GM12878 (cell line): ENCODE results near the gene ALDH1A3. TPM values are rescaled to one million over a fixed set of nuclear protein-coding genes. Genes with fewer than 3 reads are reported as not detected.

Experiments used
- ASH2L ChIP-seq: fragments of 300-600, 200-600 bp; sonication (generic); IDR thresholded peaks from 2 replicates; pipeline ENCODE4 v1.6.1; 2017; ENCODE audit warnings: low read depth, mild to moderate bottlenecking, borderline replicate concordance
- BACH1 ChIP-seq: fragments of 450-650 bp; IDR thresholded peaks from 2 replicates; pipeline ENCODE4 v1.6.1; 2017; ENCODE audit warnings: mild to moderate bottlenecking, borderline replicate concordance
- CHD2 ChIP-seq: IDR thresholded peaks from 2 replicates; pipeline ENCODE4 v1.6.1; 2011; ENCODE audit warnings: low read depth, low read length, improper control_type of control experiment, borderline replicate concordance
- EED ChIP-seq: sonication (generic); IDR thresholded peaks from 2 replicates; pipeline ENCODE4 v1.6.1; 2016; ENCODE audit warnings: antibody characterized with exemption, low read depth
- EZH2 ChIP-seq: IDR thresholded peaks from 2 replicates; pipeline ENCODE4 v1.6.1; 2012; ENCODE audit warnings: low read depth, mild to moderate bottlenecking, control low read depth, inconsistent platforms, low read length, borderline replicate concordance; ENCODE audit not compliant: control insufficient read depth
- FOXK2 ChIP-seq: fragments of 450-650 bp; IDR thresholded peaks from 2 replicates; pipeline ENCODE4 v1.6.1; 2017; ENCODE audit warnings: mild to moderate bottlenecking, moderate library complexity
- LARP7 ChIP-seq: fragments of 450-650 bp; IDR thresholded peaks from 2 replicates; pipeline ENCODE4 v1.6.1; 2017; ENCODE audit warnings: mild to moderate bottlenecking
- PML ChIP-seq: IDR thresholded peaks from 2 replicates; pipeline ENCODE4 v1.6.1; 2012; ENCODE audit warnings: low read length, inconsistent platforms
- polyA plus RNA-seq, 11 experiments: library from polyadenylated mRNA; depleted of rRNA in 4 of 11; unstranded in 6 of 11; stranded (reverse) in 5 of 11; fragments of >200 nt; fragmentation: Nextera tagmentation in 4 of 11; fragmentation: Illumina TruSeq in 1 of 11; extraction: Ambion mirVana in 4 of 11; extraction: Trizol in 1 of 11; gene quantifications; 1 replicate in 1 of 11; 2 replicates in 10 of 11; pipeline versions ENCODE4 v1.2.1 to v1.2.3, GENCODE V29; 2011 to 2016; ENCODE audit warnings: inconsistent platforms in 2 of 11, missing spikeins in 2 of 11, low read depth in 1 of 11
- total RNA-seq, 4 experiments: library from RNA; depleted of rRNA in 3 of 4; stranded (reverse); fragments of >200 nt in 3 of 4; fragmentation: Illumina TruSeq in 1 of 4; extraction: Trizol in 1 of 4; gene quantifications; 2 replicates each; pipeline versions ENCODE4 v1.2.1 to v1.2.3, GENCODE V29; 2013 to 2021
- TF ChIP-seq, protein P1 (sequence below): IDR thresholded peaks from 2 replicates; pipeline ENCODE4 v1.6.1; 2011; ENCODE audit warnings: borderline replicate concordance, low read depth, mild to moderate bottlenecking, moderate library complexity, mixed read lengths, low read length; ENCODE audit not compliant: insufficient read depth; ENCODE audit errors: extremely low read length
- TF ChIP-seq, protein P2 (sequence below): fragments of 450-650 bp; IDR thresholded peaks from 2 replicates; pipeline ENCODE4 v1.6.1; 2017; ENCODE audit warnings: mild to moderate bottlenecking, moderate library complexity
- TF ChIP-seq, protein P3 (sequence below): fragments of 450-650 bp; IDR thresholded peaks from 2 replicates; pipeline ENCODE4 v1.6.1; 2016; ENCODE audit warnings: mild to moderate bottlenecking, moderate library complexity, borderline replicate concordance

Gene ALDH1A3
- total and polyA plus RNA-seq, 10 of the 15 experiments (the other 5 are each of a cell fraction or from before 2014, with no cell fraction given), result 0.06 to 0.69 (median 0.18) TPM

DNA sequence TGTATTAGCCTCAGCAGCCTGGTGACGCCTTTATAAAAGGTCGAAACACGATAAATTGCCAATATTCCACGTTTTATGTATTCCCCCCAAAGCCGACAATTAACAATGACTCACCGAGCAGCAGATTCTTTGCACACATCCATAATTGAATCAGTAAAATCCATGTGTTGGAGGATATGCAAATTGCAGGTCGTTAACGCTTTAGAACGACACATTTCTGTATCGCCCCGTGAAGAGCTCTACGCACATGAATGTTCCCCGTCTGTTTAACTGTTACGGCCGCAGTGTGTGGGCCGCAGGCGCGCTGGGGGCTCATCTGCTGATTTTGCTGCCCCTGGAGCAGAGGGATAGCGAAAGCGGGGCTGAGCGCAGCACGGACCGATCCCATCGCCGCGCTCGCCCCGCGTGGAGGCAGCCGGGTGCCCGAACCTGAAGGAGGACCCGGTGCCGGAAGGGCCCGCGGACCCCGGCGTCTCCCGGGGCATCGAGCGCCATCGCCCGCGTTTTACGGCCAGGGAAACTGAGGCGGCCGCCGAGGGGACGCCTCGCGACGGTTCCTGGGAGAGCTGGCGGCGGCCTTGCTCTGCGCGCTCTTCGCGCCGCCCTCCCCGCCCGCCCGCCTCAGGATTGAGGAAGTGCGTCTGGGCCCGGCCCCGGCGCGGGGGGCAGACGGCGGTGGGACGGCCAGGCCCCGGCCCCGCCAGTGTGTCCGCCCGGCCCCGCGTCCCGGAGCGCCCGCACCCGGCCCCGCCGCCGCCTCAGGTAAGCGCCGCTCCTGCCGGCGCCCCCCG lies 39.3 kb downstream of the ALDH1A3 start, which contains the start of gene LRRK1 (continued):
- TF ChIP-seq, protein P1, sequence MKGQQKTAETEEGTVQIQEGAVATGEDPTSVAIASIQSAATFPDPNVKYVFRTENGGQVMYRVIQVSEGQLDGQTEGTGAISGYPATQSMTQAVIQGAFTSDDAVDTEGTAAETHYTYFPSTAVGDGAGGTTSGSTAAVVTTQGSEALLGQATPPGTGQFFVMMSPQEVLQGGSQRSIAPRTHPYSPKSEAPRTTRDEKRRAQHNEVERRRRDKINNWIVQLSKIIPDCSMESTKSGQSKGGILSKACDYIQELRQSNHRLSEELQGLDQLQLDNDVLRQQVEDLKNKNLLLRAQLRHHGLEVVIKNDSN, result no peak
- TF ChIP-seq FOXK2 (no peak), EED (no peak), EZH2 (no peak), BACH1 (peak; percentile 43; the same call in 1 of the 2 replicates), CHD2 (0 out of 2 replicates have a peak, but pooled peaks have one; percentile 15), ASH2L (0 out of 2 replicates have a peak, but pooled peaks have one; percentile 39), LARP7 (peak; percentile 58; the same call in 1 of the 2 replicates), PML (peak; percentile 63; the same call in 1 of the 2 replicates)
- TF ChIP-seq, protein P2, sequence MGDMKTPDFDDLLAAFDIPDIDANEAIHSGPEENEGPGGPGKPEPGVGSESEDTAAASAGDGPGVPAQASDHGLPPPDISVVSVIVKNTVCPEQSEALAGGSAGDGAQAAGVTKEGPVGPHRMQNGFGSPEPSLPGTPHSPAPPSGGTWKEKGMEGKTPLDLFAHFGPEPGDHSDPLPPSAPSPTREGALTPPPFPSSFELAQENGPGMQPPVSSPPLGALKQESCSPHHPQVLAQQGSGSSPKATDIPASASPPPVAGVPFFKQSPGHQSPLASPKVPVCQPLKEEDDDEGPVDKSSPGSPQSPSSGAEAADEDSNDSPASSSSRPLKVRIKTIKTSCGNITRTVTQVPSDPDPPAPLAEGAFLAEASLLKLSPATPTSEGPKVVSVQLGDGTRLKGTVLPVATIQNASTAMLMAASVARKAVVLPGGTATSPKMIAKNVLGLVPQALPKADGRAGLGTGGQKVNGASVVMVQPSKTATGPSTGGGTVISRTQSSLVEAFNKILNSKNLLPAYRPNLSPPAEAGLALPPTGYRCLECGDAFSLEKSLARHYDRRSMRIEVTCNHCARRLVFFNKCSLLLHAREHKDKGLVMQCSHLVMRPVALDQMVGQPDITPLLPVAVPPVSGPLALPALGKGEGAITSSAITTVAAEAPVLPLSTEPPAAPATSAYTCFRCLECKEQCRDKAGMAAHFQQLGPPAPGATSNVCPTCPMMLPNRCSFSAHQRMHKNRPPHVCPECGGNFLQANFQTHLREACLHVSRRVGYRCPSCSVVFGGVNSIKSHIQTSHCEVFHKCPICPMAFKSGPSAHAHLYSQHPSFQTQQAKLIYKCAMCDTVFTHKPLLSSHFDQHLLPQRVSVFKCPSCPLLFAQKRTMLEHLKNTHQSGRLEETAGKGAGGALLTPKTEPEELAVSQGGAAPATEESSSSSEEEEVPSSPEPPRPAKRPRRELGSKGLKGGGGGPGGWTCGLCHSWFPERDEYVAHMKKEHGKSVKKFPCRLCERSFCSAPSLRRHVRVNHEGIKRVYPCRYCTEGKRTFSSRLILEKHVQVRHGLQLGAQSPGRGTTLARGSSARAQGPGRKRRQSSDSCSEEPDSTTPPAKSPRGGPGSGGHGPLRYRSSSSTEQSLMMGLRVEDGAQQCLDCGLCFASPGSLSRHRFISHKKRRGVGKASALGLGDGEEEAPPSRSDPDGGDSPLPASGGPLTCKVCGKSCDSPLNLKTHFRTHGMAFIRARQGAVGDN, result peak; percentile 59
- TF ChIP-seq, protein P3, sequence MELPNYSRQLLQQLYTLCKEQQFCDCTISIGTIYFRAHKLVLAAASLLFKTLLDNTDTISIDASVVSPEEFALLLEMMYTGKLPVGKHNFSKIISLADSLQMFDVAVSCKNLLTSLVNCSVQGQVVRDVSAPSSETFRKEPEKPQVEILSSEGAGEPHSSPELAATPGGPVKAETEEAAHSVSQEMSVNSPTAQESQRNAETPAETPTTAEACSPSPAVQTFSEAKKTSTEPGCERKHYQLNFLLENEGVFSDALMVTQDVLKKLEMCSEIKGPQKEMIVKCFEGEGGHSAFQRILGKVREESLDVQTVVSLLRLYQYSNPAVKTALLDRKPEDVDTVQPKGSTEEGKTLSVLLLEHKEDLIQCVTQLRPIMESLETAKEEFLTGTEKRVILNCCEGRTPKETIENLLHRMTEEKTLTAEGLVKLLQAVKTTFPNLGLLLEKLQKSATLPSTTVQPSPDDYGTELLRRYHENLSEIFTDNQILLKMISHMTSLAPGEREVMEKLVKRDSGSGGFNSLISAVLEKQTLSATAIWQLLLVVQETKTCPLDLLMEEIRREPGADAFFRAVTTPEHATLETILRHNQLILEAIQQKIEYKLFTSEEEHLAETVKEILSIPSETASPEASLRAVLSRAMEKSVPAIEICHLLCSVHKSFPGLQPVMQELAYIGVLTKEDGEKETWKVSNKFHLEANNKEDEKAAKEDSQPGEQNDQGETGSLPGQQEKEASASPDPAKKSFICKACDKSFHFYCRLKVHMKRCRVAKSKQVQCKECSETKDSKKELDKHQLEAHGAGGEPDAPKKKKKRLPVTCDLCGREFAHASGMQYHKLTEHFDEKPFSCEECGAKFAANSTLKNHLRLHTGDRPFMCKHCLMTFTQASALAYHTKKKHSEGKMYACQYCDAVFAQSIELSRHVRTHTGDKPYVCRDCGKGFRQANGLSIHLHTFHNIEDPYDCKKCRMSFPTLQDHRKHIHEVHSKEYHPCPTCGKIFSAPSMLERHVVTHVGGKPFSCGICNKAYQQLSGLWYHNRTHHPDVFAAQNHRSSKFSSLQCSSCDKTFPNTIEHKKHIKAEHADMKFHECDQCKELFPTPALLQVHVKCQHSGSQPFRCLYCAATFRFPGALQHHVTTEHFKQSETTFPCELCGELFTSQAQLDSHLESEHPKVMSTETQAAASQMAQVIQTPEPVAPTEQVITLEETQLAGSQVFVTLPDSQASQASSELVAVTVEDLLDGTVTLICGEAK, result peak; percentile 21; the same call in 1 of the 2 replicates
